GM19238 (cell line): ENCODE results near the gene PIM1.
"Not testable (repeated sequence)": the region's sequence is repeated elsewhere in the genome, so short reads cannot be mapped to it uniquely, and the experiment has no call there.

Source experiments
- DNase-seq: peaks from one replicate; pipeline ENCODE4 v3.0.0; 2011; ENCODE audit warnings: low spot score; ENCODE audit not compliant: insufficient read length

Gene PIM1

DNA sequence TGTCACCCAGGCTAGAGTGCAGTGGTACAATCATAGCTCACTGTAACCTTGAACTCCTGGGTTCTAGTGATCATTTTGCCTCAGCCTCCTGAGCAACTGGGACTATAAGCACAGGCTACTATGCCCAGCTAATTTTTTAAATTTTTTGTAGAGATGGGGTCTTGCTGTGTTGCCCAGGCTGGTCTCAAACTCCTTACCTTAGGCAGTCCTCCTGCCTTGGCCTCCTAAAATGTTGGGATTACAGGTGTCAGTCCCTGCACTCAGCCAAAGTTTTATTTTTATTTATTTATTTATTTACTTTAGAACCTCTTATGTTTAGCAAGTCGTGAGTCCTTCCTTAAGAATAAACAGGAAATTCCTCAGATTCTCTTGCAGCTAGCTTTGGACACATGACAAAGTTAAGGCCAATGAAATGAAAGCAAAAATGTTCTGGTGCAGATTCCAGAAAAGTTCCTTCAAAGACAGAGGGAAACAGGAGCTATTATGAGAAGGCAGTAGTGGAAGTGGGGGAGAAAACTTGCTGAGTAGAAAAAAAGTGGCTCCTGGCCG lies 19.1 kb downstream of the PIM1 start:
- no peak for DNase-seq

DNA sequence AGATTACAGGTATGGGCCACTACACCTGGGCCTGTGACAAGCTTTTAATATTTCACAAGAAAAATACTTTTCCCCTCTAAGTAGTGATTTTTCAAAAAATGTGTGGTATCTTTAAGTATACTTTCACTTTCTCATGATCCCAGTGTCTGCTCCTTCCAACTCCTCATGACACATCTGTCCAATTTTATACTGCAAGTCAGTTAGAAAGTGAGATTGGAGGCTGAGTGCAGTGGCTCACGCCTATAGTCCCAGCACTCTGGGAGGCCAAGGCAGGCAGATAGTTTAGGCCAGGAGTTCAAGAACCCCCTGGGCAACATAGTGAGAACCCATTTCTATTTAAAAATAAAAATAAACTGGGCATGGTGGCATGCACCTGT lies 20.2 kb downstream of the PIM1 start:
- DNase-seq, result no peak

GRCh38 chr6:37192666-37193065 lies 22.7 kb downstream of the PIM1 start:
- DNase-seq, result no peak

- not testable (repeated sequence) for DNase-seq
Measured at GRCh38 chr6:37194886-37195285, 24.9 kb downstream of the PIM1 start.

DNA sequence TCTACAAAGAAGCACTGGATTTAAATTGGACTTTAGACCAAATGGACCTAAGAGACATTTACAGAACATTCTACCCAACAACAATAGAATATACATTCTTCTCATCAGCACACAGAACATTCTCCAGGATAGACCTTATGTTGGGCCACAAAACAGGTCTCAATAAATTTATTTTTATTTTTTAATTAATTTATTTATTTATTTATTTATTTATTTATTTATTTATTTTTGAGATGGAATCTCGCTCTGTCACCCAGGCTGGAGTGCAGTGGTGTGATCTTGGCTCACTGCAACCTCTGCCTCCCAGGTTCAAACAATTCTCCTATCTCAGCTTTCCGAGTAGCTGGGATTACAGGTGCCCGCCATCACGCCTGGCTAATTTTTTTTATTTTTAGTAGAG lies 26.5 kb downstream of the PIM1 start:
- DNase-seq, result not testable (repeated sequence)

DNA sequence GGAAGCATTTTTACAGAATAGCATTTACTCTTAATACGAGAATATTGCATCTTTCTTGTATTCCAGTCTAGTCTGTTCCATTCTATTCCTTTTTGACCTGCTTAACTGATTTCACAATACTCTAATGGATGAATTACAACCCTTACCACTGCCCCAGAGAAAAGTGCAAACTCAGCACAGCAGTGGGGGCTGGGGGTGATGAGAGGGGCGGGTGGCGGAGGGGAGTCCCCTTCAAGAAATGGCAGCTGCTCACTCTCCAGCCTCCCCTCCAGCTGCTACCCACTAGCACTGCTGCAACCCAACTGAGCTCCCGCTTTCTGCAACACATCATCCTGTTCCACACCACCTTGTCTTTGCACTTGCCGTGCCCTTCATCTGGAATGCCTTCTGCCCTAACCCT lies 30.1 kb downstream of the PIM1 start:
- DNase-seq, result no peak

GRCh38 chr6:37201726-37202125 lies 31.8 kb downstream of the PIM1 start:
- no peak for DNase-seq

- DNase-seq, result no peak
Measured at GRCh38 chr6:37202788-37203491, 33.0 kb downstream of the PIM1 start.

- no peak for DNase-seq
Measured at GRCh38 chr6:37204014-37204751, 34.2 kb downstream of the PIM1 start.

GRCh38 chr6:37205175-37205996 lies 35.4 kb downstream of the PIM1 start:
- DNase-seq, result no peak

DNA sequence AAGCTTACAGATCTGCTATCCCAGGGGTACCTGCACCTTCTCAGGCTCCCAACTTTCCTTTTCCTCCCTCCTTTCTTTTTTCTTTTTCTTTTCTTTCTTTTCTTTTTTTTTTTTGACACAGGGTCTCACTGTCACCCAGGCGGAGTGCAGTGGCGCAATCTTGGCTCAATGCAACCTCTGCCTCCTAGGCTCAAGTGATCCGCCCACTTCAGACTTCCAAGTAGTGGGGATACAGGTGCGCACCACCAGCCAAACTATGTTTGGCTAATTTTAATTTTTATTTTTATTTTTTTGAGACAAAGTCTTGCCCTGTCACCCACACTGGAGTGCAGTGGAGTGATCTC lies 36.0 kb downstream of the PIM1 start:
- no peak for DNase-seq

DNA sequence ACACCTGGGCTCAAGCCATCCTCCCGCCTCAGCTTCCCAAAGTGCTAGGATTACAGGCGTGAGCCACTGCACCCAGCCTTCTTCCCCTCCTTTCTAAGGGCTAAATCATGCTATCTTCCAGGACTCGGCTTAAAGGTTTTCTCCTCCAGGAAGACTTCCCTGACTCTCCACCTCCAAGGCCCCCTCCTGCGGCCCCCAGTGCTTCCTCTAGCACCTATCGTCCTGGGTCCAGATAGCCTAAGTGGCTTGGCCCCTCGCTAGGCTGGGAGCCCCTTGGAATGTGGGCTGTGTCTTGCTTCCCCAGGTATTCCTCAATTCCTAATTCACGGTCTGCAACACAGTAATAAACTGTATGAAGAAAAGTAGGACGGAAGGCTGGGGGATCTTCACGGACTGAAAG lies 36.7 kb downstream of the PIM1 start:
- DNase-seq, result no peak

DNA sequence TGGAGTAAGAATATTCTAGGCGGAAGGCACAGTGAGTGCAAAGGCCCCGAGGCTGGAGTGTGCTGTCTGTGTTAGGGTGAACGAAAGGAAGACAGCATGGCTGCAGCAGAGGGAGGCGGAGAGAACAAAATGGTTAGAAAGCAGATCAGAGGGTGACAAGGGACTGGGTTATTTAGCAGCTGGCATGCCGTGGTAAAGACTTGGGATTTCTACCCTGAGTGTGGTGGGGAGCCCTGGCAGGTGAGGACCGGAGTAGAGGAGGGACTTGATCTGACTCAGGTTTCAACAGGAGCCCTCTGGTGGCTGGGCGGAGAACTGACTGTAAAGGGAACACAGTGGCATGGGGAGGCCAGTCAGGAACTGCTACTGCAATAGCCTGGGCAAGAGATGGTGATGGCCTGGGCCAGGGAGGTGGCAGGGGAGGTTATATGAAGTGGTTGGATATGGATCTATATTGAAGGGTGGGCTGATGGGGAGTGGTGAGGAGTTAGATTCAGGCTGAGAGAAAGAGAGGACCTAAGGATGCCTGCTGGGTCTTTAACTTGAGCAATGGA lies 38.0 kb downstream of the PIM1 start:
- peak; percentile 68 for DNase-seq

GRCh38 chr6:37208793-37209192 lies 38.8 kb downstream of the PIM1 start:
- no peak for DNase-seq

GRCh38 chr6:37209461-37210205 lies 39.7 kb downstream of the PIM1 start:
- DNase-seq, result no peak

- DNase-seq, result peak; percentile 36
Measured at GRCh38 chr6:37210313-37210968, 40.5 kb downstream of the PIM1 start.

DNA sequence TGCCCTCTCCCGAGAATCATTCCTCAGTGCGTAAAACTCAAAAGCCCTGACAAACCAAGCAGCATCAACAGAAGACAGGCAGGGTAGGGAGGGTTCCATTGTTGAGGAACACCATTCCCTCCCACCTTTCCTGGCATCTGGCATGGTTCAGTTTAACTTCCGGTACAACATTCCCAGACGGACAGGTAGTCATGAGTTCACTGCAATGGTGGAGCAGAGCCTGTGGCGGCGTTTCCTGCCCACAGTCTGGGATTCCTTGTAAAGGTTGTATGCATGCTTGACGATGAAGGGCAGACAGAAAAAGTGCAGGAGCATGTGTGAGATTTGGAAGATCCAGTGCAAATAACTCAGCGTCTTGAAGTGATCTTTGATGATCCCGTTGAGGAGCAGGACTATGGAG lies 42.3 kb downstream of the PIM1 start:
- DNase-seq, result no peak

DNA sequence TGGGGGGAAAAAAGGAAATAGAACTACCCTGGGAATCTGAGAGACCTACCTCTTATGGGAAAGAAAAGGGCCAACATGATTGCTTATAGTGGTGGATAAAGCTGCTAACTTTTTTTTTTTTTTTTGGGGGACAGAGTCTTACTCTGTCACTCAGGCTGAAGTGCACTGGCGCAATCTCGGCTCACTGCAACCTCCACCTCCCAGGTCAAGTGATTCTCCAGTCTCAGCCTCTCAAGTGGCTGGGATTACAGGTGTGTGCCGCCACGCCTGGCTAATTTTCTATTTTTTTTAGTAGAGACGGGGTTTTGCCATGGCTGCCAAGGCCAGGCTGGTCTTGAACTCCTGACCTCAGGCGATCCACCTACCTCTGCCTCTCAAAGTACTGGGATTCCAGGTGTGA lies 48.1 kb downstream of the PIM1 start:
- DNase-seq, result no peak

DNA sequence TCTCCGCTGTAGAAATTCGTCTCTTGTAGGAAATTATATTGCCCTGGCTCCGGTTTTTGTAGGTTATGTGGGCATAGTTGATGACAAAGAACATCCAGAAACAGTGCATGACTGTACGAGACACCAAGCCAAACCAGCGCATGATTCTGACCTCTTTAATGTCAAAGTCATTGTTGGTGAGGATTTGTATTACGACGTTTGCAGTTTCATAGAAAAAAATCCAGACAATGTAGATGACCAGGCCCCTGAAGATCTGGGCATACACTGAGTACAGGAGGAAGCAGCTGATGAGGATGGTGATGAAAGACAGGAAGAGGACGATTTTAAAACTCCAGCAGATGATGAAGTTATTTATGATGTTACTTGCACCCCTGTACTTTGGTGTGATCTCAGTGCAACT lies 48.6 kb downstream of the PIM1 start:
- DNase-seq, result no peak

DNA sequence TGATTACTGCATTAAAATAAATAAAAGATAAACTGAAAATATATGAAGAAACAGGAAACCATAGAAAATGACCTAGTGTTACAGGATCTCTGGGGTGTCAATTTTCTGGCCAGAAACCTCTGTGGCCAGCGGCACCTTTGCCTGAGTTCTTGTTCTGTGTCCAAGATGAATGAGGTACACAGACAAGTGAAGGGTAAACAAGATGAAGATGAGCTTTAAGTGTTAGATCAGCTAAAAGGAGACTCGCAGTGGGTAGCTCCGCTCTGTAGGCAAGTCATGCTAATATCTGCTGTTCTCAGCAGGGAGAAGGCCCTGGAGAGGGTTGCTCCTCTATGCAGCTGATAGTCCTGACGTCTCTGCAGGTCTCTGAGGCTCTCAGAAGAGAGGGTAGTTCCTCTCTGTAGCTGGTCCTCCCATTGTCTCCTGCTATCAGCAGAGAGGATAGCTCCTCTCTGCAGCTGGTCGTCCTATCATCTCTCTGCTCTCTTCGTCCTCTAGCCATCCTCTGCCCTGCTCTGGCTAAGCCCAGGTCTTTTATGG lies 51.7 kb downstream of the PIM1 start:
- DNase-seq, result no peak
